Measurements from ENCODE around the gene CCSER1. TPM values are rescaled to one million over a fixed set of nuclear protein-coding genes. Genes with fewer than 3 reads are reported as not detected.

CCSER1 gene
- total and polyA plus RNA-seq, 8 donors: 2.0 to 9.0 (median 4.2) TPM

DNA sequence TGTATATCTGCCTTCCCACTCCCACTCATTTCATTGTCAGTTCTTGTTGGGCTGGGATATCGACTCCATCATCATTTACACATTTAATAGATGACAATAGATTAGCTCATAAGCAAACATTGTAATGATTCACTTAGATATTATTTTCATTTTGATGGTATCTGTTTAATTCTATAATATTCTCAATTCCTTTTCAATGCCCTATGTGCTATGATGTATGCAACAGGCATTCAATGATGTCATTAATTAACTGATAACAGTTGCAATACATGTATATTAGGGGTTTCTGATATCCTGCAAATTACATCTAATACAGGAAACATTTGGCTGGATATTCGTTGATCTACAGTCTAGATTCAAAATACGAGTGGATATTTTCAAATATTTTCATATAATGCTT is 850.5 kb downstream of the CCSER1 start:
- TF ChIP-seq, protein P1, sequence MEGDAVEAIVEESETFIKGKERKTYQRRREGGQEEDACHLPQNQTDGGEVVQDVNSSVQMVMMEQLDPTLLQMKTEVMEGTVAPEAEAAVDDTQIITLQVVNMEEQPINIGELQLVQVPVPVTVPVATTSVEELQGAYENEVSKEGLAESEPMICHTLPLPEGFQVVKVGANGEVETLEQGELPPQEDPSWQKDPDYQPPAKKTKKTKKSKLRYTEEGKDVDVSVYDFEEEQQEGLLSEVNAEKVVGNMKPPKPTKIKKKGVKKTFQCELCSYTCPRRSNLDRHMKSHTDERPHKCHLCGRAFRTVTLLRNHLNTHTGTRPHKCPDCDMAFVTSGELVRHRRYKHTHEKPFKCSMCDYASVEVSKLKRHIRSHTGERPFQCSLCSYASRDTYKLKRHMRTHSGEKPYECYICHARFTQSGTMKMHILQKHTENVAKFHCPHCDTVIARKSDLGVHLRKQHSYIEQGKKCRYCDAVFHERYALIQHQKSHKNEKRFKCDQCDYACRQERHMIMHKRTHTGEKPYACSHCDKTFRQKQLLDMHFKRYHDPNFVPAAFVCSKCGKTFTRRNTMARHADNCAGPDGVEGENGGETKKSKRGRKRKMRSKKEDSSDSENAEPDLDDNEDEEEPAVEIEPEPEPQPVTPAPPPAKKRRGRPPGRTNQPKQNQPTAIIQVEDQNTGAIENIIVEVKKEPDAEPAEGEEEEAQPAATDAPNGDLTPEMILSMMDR (IDR thresholded peaks at IDR 0.05): no peak
- Histone ChIP-seq H3K4me1 (no peaks in the 10 kb centered on the region), H3K27me3 (no peaks in the 10 kb centered on the region), H3K27ac (no peak overlapping the region), H3K4me3 (no peak overlapping the region), H3K36me3 (no peaks in the 10 kb centered on the region), H3K9me3 (no peaks in the 10 kb centered on the region)
- DNase-seq: no peak
- intact Hi-C loops (cut with DNase I): no loop called here
- no peak for ATAC-seq

DNA sequence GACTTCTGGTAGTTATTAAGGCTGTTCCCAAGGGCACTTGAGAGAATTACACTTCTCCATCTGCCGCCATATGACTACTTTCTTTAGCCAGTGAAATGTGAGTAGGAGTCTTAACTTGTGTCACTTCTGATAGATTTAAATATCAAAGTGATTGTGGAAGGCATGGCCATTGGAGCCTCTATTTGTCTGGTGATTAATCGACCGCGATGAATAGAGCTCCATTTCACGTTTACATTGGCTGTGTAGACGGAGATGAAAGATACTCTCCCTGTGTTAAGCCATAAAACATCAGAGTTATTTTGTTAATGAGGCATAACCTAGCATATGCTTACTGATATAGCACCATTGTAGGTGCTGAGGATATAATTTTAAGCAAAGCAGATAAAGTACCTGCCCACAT is 852.4 kb downstream of the CCSER1 start:
- Histone ChIP-seq H3K27ac (no peak overlapping the region), H3K4me3 (no peak overlapping the region), H3K36me3 (no peaks in the 10 kb centered on the region), H3K9me3 (no peaks in the 10 kb centered on the region), H3K27me3 (no peaks in the 10 kb centered on the region), H3K4me1 (no peaks in the 10 kb centered on the region)
- no peak for DNase-seq
- ATAC-seq: no peak
- TF ChIP-seq, protein P1 (IDR thresholded peaks at IDR 0.05): no peak
- intact Hi-C loops (cut with DNase I): no loop called here

DNA sequence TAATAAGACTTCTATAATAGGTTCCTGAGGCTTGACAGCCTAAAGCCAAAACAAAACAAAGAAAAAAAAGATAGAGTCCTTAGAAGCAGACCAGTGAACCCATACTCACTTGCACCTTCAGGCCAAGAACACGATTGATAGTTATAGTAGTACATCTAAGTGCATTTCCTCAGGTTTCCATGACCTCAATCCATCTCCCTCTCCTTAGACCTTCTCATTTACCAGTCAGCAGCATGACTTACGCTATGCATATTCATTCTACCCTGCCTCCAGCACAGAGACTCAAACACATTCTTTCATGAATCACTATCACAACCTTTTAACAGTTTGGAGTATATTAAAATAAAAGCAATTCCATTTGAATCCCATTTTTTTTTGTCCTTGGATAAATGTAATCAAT is 855.6 kb downstream of the CCSER1 start:
- ATAC-seq (no peak), DNase-seq (no peak)
- TF ChIP-seq, protein P1 (IDR thresholded peaks at IDR 0.05): no peak
- H3K27me3 ChIP-seq: no peaks in the 10 kb centered on the region
- H3K4me1 ChIP-seq: no peaks in the 10 kb centered on the region
- no peak overlapping the region for H3K4me3 ChIP-seq
- no peak overlapping the region for H3K27ac ChIP-seq
- intact Hi-C loops (cut with DNase I): no loop called here
- H3K9me3 ChIP-seq: no peaks in the 10 kb centered on the region
- H3K36me3 ChIP-seq: no peaks in the 10 kb centered on the region

DNA sequence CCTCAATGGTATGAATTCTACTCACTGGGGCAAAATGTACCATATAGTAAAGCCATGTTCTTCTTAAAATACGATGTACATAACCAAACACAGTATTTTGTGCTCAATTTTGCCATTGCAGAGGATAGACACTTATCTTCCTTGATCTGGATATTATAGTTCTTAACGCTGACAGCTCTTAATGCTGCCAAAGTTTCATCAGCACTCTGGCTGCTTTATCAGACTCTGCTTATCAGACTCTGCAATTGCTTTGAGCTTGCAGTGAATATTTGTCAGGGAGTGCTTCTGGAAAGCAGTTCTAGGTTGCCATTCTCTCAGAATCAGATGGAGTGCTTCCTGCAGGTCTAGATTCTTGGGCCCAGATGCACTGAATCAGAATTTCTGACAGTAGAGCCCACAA is 863.1 kb downstream of the CCSER1 start:
- Histone ChIP-seq H3K4me3 (no peak overlapping the region), H3K27ac (no peak overlapping the region), H3K36me3 (no peaks in the 10 kb centered on the region), H3K9me3 (no peaks in the 10 kb centered on the region), H3K27me3 (no peaks in the 10 kb centered on the region), H3K4me1 (no peaks in the 10 kb centered on the region)
- intact Hi-C loops (cut with DNase I): no loop called here
- ATAC-seq (no peak), DNase-seq (no peak)
- TF ChIP-seq, protein P1 (IDR thresholded peaks at IDR 0.05): no peak

DNA sequence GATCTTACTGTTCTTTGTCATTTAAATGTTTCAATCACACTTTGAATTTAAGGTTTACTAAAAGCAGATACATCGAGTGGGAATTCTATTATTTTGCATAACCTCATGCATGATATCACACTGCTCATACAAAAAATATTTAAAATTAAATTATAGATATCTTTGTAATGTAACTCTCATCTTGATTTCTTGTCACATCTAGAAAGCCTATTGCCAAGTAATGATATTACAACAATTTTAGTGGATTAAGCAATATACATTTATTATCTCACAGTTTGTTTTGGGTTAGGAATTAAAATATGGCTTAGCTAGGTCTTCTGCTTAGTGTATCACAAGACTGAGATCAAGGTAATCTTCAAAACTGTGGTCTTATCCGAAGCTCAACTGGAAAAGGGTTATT is 865.0 kb downstream of the CCSER1 start:
- Histone ChIP-seq H3K36me3 (no peaks in the 10 kb centered on the region), H3K4me3 (no peak overlapping the region), H3K9me3 (no peaks in the 10 kb centered on the region), H3K4me1 (no peaks in the 10 kb centered on the region), H3K27ac (no peak overlapping the region), H3K27me3 (no peaks in the 10 kb centered on the region)
- ATAC-seq: no peak
- TF ChIP-seq, protein P1 (IDR thresholded peaks at IDR 0.05): no peak
- intact Hi-C loops (cut with DNase I): no loop called here
- no peak for DNase-seq
